Purkinje cell (primary cell): ENCODE measurements around the gene ASAP3. TPM values are rescaled to one million over a fixed set of nuclear protein-coding genes. Genes with fewer than 3 reads are reported as not detected.

Experiments used
- polyA plus RNA-seq: library from polyadenylated mRNA; unstranded; fragments of >200 nt; fragmentation: Nextera tagmentation; gene quantifications from 2 replicates; pipeline ENCODE4 v1.2.1, GENCODE V29; 2014

The ASAP3 gene
- 0.16 and 0.52 TPM in 2 replicates for polyA plus RNA-seq

DNA sequence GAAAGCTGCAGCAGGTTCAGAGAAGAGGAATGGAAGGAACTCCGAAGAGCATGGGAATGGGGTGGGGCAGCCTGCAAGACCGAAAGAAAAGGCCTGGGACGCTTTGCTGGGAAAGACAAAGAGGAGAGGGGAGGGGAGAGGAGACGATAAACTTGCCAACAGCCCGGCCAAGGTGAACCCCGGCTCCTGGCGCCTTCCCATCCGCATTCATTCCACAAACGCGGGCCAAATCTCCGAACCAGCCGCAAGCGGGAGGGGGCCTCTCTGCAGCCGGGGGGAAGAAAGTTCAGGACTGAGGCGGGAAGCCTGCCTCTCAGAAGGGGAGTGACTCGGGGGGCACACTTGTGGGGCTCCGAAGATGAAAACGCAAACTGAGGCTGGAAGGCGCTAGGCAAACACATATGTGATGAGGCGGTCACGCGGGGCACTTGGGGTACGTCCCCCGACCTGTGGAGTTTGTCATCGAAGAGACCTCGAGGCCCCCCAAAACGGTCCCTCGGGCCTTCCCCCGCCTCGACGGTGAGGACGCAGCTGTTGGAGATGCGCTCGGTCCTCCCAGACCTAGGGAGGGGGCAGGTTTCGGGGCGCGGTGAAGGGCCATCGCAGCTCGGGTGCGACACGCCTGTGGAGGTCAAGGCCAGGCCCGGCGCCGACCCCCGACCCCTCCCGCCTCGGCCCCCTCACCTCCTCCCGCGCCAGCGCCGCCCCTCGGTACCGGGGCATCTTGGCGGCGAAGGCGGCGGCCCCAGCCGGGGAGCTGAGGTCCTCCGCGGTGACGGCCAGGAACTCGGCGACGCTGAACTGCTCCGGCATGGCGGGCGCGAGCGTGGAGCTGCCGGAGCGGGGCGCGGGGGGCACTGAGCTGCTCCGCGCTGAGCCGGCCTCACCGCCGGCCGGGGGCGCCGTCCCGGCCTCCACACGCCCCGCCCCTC, at the start of gene ASAP3:
Gene ASAP3, minus strand, starts transcription at position 859 of the 932 bp plus-strand sequence. Its CDS starts 46 bp downstream, at position 813.

DNA sequence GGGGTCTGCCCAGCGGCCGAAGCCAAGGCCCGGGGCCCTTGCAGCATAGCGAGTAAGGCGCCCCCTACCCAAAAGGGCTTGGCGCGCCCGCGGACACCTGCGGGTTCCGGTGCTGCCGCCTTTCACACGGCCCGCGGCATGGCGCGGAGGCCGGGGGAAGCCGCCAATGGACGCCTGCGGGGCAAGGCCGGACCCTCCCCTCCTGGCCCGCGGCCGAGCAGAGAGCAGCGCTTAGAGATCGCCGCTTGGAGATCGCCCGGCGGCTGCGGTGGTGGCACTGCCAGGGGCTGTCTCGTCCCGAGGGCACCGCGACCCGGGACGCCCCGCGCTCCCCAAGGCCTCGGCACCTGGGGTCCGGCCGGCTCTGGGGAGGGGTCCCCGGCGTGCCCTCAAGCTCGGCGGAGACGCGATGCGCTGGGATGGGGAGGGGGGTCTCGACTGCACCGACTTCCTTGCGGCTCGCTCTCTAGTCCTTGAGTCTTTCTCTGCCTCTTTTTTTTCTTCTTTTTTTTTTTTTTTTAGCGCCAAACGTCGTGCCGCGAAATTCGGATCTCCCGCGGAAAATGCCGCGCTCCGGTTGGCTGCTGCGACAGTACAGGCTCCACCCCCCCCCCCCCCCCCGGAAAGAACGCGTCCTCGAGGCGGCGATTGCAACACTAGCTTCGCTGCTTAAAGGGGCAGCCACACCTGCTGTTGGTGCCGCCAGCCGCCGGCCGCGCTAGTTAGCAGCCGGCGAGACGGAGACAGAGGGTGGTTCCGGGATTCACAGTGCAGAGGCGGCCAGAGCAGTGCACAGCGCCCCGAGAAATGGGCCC, 47.0 kb upstream of the ASAP3 start, which contains the start of gene E2F2:
Gene E2F2, minus strand, starts transcription at position 487 of the 815 bp plus-strand sequence. Its CDS starts 440 bp downstream, at position 47.

DNA sequence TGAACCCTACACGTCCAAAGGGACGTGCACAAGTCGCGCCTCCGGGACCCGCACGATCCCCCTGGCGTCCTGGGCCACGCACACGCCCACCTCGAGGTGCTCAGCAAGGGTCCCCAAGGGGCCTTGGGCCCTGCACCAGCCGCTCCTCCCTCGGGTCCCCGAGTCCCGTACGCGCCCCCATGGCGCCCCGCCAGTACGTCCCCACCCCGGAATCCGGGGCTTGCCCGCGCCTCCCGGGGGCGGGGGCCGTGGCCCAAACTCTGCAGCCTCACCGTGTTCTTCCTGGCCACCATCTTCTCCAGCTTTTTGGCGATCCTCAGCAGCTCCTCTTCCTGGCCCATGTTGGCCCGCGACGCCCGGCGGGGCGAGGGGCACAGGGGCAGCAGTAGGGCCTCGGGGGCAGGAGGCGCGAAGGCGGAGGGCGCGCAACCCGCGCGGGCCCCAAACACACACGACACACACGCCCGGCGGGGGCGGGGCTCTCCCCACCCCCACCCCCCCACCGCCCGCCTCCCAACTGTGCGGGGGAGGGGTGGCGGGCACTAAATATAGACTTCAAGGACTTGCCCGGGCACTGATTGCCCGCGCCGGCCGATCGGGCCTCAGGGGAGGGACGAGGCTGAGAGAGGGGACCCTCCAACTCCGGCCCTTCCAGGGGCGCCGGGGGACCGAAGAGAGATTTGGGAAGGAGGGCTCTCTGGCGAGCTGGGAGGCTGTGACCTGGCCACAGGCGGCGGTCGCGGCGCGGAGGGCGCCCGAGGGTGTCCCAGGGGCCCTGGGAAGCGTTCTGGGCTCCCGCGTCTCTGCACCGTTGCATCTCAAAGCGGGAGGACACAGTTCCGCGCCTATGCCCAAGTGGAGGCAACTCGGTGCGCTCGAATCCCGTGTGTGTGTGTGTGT, 59.4 kb downstream of the ASAP3 start, which contains the start of gene TCEA3:
Gene TCEA3, minus strand, starts transcription at position 456 of the 900 bp plus-strand sequence. Its CDS starts 115 bp downstream, at position 341.

Other genes with a start within 250 kb of the ASAP3 start
- 54.4 and 67.7 TPM in 2 replicates for gene HNRNPR, start 139.9 kb downstream of the ASAP3 start, polyA plus RNA-seq
- 4.3 and 5.7 TPM in 2 replicates for gene ZNF436, start 114.3 kb downstream of the ASAP3 start, polyA plus RNA-seq
- 0.31 and 1.3 TPM in 2 replicates for gene TCEA3, start 59.4 kb downstream of the ASAP3 start, polyA plus RNA-seq
- gene E2F2, start 47.1 kb upstream of the ASAP3 start, polyA plus RNA-seq = not detected in 2 replicates
- gene ID3, start 75.3 kb upstream of the ASAP3 start, polyA plus RNA-seq = 1.3 TPM in 1 of 2 replicates, not detected in the other
- gene RPL11, start 207.6 kb upstream of the ASAP3 start, polyA plus RNA-seq = 466 and 532 TPM in 2 replicates